HG02943 (cell line): ENCODE results near the gene FCER2.

ENCODE experiments used
- ATAC-seq: cut with Tn5 transposase; IDR thresholded peaks from one replicate; pipeline ENCODE4 v1.9.1; 2021; ENCODE audit warnings: mild to moderate bottlenecking, low read depth, moderate library complexity; ENCODE audit not compliant: unreplicated experiment

The FCER2 gene

GRCh38 chr19:7679771-7680605, 21.9 kb downstream of the FCER2 start:
- ATAC-seq: no peak

- no peak for ATAC-seq
Observed at GRCh38 chr19:7678971-7679751, 22.8 kb downstream of the FCER2 start.

- ATAC-seq: no peak
Observed at GRCh38 chr19:7677669-7678311, 24.1 kb downstream of the FCER2 start.

- ATAC-seq: no peak
Observed at GRCh38 chr19:7676854-7677253, 25.1 kb downstream of the FCER2 start, which contains the start of gene MCEMP1. TSS of gene MCEMP1 (plus strand) at chr19:7677090. CDS start at chr19:7677121, 31 bp downstream.

- ATAC-seq: no peak
Observed at GRCh38 chr19:7676376-7676775, 25.6 kb downstream of the FCER2 start.

DNA sequence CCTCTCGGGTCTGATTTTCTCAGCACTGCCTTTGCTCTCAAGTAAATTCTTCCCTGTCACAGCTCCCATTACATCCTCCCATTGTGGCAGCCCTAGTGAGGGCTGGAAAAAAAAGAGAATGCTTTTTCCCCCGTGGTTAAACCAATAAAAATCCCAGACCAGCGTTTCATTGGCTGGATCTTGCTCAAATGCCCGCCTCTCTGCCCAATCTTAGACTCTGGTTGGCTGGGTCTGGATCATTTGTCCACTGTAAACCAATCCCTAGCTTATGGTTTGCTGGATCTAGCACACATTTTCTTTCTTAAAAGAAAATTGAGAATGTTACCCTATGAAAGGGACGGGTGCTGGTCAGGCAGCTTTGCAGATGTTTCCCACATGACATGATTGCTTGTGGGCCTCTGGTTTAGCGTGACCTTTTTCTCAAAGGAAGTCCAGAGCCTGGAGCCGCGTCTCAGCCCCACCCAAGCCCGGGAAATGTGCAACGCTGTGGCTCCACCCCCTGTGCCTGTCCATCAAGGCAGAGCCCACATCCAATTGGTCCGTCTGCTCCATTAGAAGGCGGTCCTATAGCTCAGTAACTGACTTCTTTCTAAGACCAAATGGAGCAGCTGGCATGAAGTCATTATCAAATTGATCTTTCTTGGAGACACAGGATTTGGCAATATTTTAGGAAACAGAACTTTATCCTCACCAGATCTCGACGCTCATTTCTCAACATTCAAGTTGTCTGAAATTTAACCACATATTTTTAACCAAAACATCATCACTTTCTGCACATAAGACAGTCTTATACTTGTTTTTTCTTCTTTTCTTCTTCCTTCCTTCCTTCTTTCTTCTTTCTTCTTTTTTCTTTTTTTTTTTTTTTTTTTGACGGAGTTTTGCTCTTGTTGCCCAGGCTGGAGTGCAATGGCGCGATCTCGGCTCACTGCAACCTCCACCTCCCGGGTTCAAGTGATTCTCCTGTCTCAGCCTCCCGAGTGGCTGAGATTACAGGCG, 27.6 kb downstream of the FCER2 start:
- no peak for ATAC-seq

GRCh38 chr19:7672522-7672921, 29.4 kb downstream of the FCER2 start:
- ATAC-seq: no peak

DNA sequence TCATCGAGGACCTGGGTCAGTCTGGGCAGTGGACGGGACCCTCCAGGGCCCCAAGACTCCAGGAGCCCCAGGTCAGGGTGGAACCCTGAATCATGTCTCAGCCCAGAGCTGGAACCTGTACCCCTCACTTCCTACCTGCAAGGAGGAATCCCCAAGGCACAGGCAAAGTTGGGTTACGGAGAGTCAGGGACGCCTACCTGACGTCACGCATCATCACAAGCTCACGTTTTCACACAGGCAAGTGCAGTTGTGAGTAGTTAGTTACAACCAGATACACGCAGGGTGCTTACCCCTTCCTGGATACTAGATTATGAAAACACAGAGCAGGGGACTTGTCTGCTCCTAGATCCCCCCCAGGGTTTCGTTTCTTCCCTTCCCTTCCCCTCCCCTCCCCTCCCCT, 31.1 kb downstream of the FCER2 start:
- ATAC-seq: no peak

GRCh38 chr19:7670150-7670783, 31.7 kb downstream of the FCER2 start:
- no peak for ATAC-seq

DNA sequence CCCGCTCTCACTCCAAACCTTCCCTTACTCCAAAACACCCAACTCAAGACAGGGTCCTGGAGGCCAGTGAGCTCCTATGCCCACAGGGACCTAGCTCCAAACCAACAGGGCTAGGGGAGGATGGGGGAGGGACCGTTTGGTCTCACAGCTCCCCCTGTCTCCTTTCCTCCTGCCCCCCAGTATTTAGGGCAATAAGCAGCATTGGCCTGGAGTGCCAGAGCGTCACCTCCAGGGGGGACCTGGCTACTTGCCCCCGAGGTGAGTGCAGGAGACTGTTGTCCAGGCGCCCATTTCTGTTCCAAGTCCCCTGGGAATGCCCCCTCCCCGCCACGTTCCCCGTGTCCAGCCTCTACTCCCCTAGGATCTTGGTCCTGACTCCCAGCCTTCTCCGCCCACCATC, 32.3 kb downstream of the FCER2 start:
- no peak for ATAC-seq

DNA sequence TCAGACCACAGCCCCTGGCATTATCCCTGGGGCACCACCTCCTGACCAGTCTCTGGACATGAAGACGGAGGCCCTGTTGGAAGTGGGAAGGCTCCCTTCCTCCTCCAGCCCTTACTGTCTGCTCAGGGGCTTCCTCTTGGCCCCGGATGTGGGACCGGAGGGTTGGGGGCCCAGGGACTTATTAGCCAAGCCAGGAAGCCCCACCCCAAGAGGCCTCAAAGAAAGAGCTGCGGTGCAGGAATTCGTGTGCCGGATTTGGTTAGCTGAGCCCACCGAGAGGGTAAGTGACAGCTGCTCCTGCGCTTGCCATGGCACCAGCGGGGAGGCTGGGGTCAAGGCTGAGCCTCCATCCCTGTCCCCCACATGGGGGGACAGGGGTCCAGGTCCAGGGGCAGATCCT, 33.1 kb downstream of the FCER2 start, which contains the start of gene RETN:
Gene RETN (plus strand): TSS at position 208 of the 400 bp plus-strand sequence. CDS start 278 bp downstream, outside the sequence.
- ATAC-seq: no peak

- ATAC-seq: no peak
Observed at GRCh38 chr19:7665076-7665475, 36.9 kb downstream of the FCER2 start.

- ATAC-seq: no peak
Observed at GRCh38 chr19:7663706-7664105, 38.2 kb downstream of the FCER2 start.

DNA sequence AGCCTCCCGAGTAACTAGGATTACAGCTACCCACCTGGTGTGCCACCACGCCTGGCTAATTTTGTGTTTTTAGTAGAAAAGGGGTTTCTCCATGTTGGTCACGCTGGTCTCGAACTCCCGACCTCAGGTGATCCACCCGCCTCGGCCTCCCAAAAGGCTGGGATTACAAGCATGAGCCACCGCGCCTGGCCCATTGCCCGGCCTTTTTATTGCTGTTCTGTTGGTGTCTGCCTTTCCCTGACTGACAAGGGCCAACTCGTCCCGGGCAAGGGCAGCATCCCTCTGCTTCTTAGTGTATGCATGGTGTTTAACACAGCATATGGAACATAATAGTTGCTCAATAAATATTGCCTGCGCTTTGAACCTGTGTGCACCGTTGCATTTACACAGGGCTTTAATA, 39.3 kb downstream of the FCER2 start:
- no peak for ATAC-seq

GRCh38 chr19:7661744-7662538, 40.0 kb downstream of the FCER2 start:
- ATAC-seq: no peak

DNA sequence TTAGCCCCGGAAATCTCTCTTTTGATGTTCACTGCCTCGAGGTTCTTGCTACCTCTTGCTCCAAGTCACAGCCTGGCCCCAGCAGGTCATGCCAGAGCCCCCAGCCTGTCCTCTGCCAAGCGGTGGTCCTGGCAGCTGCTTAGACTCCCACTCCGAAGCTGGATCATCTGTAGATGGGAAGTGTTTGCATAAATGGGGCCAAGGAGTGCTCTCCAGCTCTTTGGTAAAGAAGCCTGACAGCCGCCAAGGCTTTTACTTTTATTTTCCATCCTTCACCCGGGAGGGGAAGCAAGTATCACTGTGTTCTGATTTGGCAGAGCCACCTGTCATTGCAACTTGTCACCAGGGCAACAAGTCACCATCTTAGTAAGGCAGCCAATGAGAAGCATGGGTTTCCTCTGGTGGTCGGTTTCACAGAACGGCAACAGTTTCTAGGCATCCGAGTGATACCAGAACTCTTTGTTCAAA, 43.7 kb downstream of the FCER2 start:
- ATAC-seq: no peak

GRCh38 chr19:7657131-7657751, 44.7 kb downstream of the FCER2 start:
- ATAC-seq: no peak

DNA sequence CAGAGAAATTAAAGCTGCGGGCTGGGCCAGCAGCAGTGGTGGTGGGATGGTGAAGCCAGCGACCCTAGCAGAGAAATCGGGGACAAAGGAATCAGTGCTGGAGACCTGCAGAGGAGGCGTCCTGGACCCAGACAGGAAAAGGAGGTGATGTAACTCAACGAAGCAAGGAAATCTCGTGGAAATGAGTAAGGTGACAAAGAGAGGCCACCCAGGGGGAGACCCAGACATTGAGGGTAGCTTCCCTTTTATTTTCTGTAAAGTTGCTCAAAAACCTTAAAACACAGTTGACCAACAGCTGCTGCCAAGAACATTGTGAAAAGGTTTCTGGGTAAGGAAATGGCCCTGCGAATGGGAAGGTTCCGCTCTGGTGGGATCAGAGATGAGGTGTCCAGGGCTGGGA, 46.4 kb downstream of the FCER2 start:
- ATAC-seq: no peak
